HuH-7 (cell line): ENCODE data around the gene PHF21B.

Source experiments
- DNase-seq: peaks from one replicate; pipeline ENCODE4 v3.0.0; 2011; ENCODE audit warnings: low spot score

Gene PHF21B

GRCh38 chr22:44892803-44893730, 116.7 kb downstream of the PHF21B start:
- DNase-seq, result no peak

GRCh38 chr22:44892243-44892642, 117.6 kb downstream of the PHF21B start:
- DNase-seq, result no peak

GRCh38 chr22:44891791-44892190, 118.0 kb downstream of the PHF21B start:
- DNase-seq, result no peak

GRCh38 chr22:44891293-44891747, 118.5 kb downstream of the PHF21B start:
- DNase-seq, result no peak

GRCh38 chr22:44890416-44891292, 119.2 kb downstream of the PHF21B start:
- no peak for DNase-seq

- no peak for DNase-seq
Observed at GRCh38 chr22:44889255-44889878, 120.4 kb downstream of the PHF21B start.

GRCh38 chr22:44888491-44889254, 121.1 kb downstream of the PHF21B start:
- DNase-seq, result no peak

- DNase-seq, result no peak
Observed at GRCh38 chr22:44887941-44888366, 121.9 kb downstream of the PHF21B start.

- no peak for DNase-seq
Observed at GRCh38 chr22:44885806-44886360, 123.9 kb downstream of the PHF21B start.

GRCh38 chr22:44884968-44885805, 124.6 kb downstream of the PHF21B start:
- DNase-seq, result no peak

GRCh38 chr22:44884562-44884961, 125.2 kb downstream of the PHF21B start:
- no peak for DNase-seq

- no peak for DNase-seq
Observed at GRCh38 chr22:44883011-44883421, 126.8 kb downstream of the PHF21B start.

GRCh38 chr22:44882226-44882905, 127.4 kb downstream of the PHF21B start:
- DNase-seq, result no peak

GRCh38 chr22:44881624-44882023, 128.2 kb downstream of the PHF21B start:
- DNase-seq, result no peak

- no peak for DNase-seq
Observed at GRCh38 chr22:44880610-44881290, 129.1 kb downstream of the PHF21B start.

GRCh38 chr22:44879301-44879680, 130.5 kb downstream of the PHF21B start:
- no peak for DNase-seq

GRCh38 chr22:44878483-44879300, 131.1 kb downstream of the PHF21B start:
- no peak for DNase-seq

GRCh38 chr22:44876921-44877320, 132.9 kb downstream of the PHF21B start:
- DNase-seq, result no peak
